Measurements from ENCODE around the gene RCCD1.

- TF ChIP-seq SP1 (IDR thresholded peaks at IDR 0.05; ENCODE audit: low read depth) = no peak
- no peak for TF ChIP-seq POLR2A (IDR thresholded peaks at IDR 0.05; ENCODE audit: borderline replicate concordance, extremely low read depth, insufficient read depth, insufficient read length)
- TF ChIP-seq REST (IDR thresholded peaks at IDR 0.05; ENCODE audit: low read depth) = no peak
- no peak for TF ChIP-seq MAX (IDR thresholded peaks at IDR 0.05)
- no peak for TF ChIP-seq EZH2 (IDR thresholded peaks at IDR 0.05)
- TF ChIP-seq CTCF (IDR thresholded peaks at IDR 0.05 in 2 of 3, conservative IDR thresholded peaks at IDR 0.05 in 1 of 3; ENCODE audit: borderline replicate concordance in 1 of 3, insufficient read depth in 1 of 3, low read depth in 2 of 3, low read length in 2 of 3) = no peak
- no peak for TF ChIP-seq SRF (IDR thresholded peaks at IDR 0.05; ENCODE audit: low read depth)
- no peak for TF ChIP-seq YY1 (IDR thresholded peaks at IDR 0.05; ENCODE audit: extremely low read depth, insufficient replicate concordance, low read depth, low read length)
These were observed 44.1 kb downstream of the RCCD1 start for GRCh38 chr15:90998737-90999136.
